Measurements from ENCODE around the gene SKA1. TPM values are rescaled to one million over a fixed set of nuclear protein-coding genes. Genes with fewer than 3 reads are reported as not detected.
"Not testable (repeated sequence)": the region's sequence is repeated elsewhere in the genome, so short reads cannot be mapped to it uniquely, and the experiment has no call there.

The SKA1 gene
- total and polyA plus RNA-seq, 5 experiments from 2014 or later, result 0.25 to 0.84 (median 0.31) TPM

GRCh38 chr18:50418650-50419049 lies 43.8 kb downstream of the SKA1 start:
- Mint-ChIP-seq H3K4me3 (no peak overlapping the region), H3K27ac (no peak overlapping the region), H3K36me3 (peaks cover 0 to 15% (median 6%) of the 10 kb centered on the region in 3 donors), H3K27me3 (peaks cover 10 to 39% (median 19%) of the 10 kb centered on the region in 5 donors), H3K4me1 (no peaks in the 10 kb centered on the region), H3K9me3 (peaks cover 2 to 22% (median 15%) of the 10 kb centered on the region in 9 donors)
- POLR2A ChIA-PET, result no interaction called here
- DNase-seq (no peak), ATAC-seq (no peak)

GRCh38 chr18:50422286-50422898 lies 47.5 kb downstream of the SKA1 start:
- POLR2A ChIA-PET, result no interaction called here

GRCh38 chr18:50424877-50425690 lies 50.2 kb downstream of the SKA1 start:
- no peak overlapping the region for H3K27ac Mint-ChIP-seq

More at GRCh38 chr18:50422286-50422898, 47.5 kb downstream of the SKA1 start:
- Mint-ChIP-seq H3K27me3 (peaks cover 13 to 34% (median 16%) of the 10 kb centered on the region in 5 donors), H3K4me1 (no peaks in the 10 kb centered on the region), H3K36me3 (peaks cover 0 to 24% (median 6%) of the 10 kb centered on the region in 3 donors), H3K4me3 (no peak overlapping the region), H3K9me3 (peaks cover 4 to 39% (median 19%) of the 10 kb centered on the region in 9 donors), H3K27ac (no peak overlapping the region)
- no peak for ATAC-seq
- DNase-seq, result no peak

GRCh38 chr18:50427896-50428295 lies 53.0 kb downstream of the SKA1 start:
- H3K27ac Mint-ChIP-seq, result no peak overlapping the region
- H3K27me3 Mint-ChIP-seq, result peaks cover 12 to 41% (median 17%) of the 10 kb centered on the region in 5 donors
- H3K9me3 Mint-ChIP-seq, result peaks cover 0 to 20% (median 7%) of the 10 kb centered on the region in 9 donors
- ATAC-seq (no peak), DNase-seq (no peak)
- POLR2A ChIA-PET, result no interaction called here
- H3K4me3 Mint-ChIP-seq, result no peak overlapping the region
- no peaks in the 10 kb centered on the region for H3K4me1 Mint-ChIP-seq
- H3K36me3 Mint-ChIP-seq, result peaks cover 0 to 9% (median 4%) of the 10 kb centered on the region in 3 donors

More at GRCh38 chr18:50424877-50425690, 50.2 kb downstream of the SKA1 start:
- Mint-ChIP-seq H3K36me3 (peaks cover 0 to 15% (median 4%) of the 10 kb centered on the region in 3 donors), H3K4me1 (no peaks in the 10 kb centered on the region), H3K9me3 (peaks cover 0 to 20% (median 7%) of the 10 kb centered on the region in 9 donors), H3K4me3 (no peak overlapping the region), H3K27me3 (peaks cover 17 to 50% (median 21%) of the 10 kb centered on the region in 5 donors)
- POLR2A ChIA-PET, result no interaction called here
- ATAC-seq (no peak), DNase-seq (no peak)

GRCh38 chr18:50428531-50429206 lies 53.8 kb downstream of the SKA1 start:
- H3K4me1 Mint-ChIP-seq, result no peaks in the 10 kb centered on the region
- H3K4me3 Mint-ChIP-seq, result no peak overlapping the region
- POLR2A ChIA-PET, result no interaction called here
- ATAC-seq (no peak), DNase-seq (no peak)
- peaks cover 8 to 34% (median 11%) of the 10 kb centered on the region in 5 donors for H3K27me3 Mint-ChIP-seq
- H3K27ac Mint-ChIP-seq, result no peak overlapping the region
- H3K36me3 Mint-ChIP-seq, result peaks cover 0 to 9% (median 0%) of the 10 kb centered on the region in 3 donors
- peaks cover 0 to 19% (median 7%) of the 10 kb centered on the region in 9 donors for H3K9me3 Mint-ChIP-seq

- Mint-ChIP-seq H3K36me3 (peaks cover 0 to 9% (median 0%) of the 10 kb centered on the region in 3 donors), H3K27ac (no peak overlapping the region), H3K4me3 (no peak overlapping the region), H3K27me3 (peaks cover 8 to 31% (median 10%) of the 10 kb centered on the region in 5 donors), H3K9me3 (peaks cover 0 to 12% (median 7%) of the 10 kb centered on the region in 9 donors), H3K4me1 (no peaks in the 10 kb centered on the region)
- DNase-seq, result peak in 3 of 10 donors; percentile 2 to 9 (median 7)
- POLR2A ChIA-PET, result no interaction called here
- no peak for ATAC-seq
Observed at GRCh38 chr18:50429207-50429948, 54.5 kb downstream of the SKA1 start.

GRCh38 chr18:50432915-50433314 lies 58.1 kb downstream of the SKA1 start:
- peaks cover 0 to 6% (median 0%) of the 10 kb centered on the region in 9 donors for H3K9me3 Mint-ChIP-seq
- POLR2A ChIA-PET, result no interaction called here
- no peak overlapping the region for H3K4me3 Mint-ChIP-seq
- peaks cover 4 to 21% (median 10%) of the 10 kb centered on the region in 5 donors for H3K27me3 Mint-ChIP-seq
- H3K27ac Mint-ChIP-seq, result no peak overlapping the region
- DNase-seq (no peak), ATAC-seq (no peak)
- H3K36me3 Mint-ChIP-seq, result no peaks in the 10 kb centered on the region
- no peaks in the 10 kb centered on the region for H3K4me1 Mint-ChIP-seq

- H3K36me3 Mint-ChIP-seq, H3K27me3 Mint-ChIP-seq, H3K4me1 Mint-ChIP-seq, H3K4me3 Mint-ChIP-seq, ATAC-seq, H3K9me3 Mint-ChIP-seq, POLR2A ChIA-PET, DNase-seq, H3K27ac Mint-ChIP-seq: not testable (repeated sequence)
Observed at GRCh38 chr18:50436742-50437141, 61.9 kb downstream of the SKA1 start.

- Mint-ChIP-seq H3K4me1 (no peaks in the 10 kb centered on the region), H3K36me3 (no peaks in the 10 kb centered on the region), H3K27me3 (peaks cover 0 to 6% (median under 1%) of the 10 kb centered on the region in 5 donors), H3K4me3 (no peak overlapping the region), H3K27ac (no peak overlapping the region), H3K9me3 (peaks cover 0 to 8% (median 4%) of the 10 kb centered on the region in 9 donors)
- no peak for ATAC-seq
- POLR2A ChIA-PET, result interaction anchor here (0.6 kb wide), 1 partner anchor 82 kb away, joined by 3 read pairs; no protein-coding TSS in a partner anchor
- DNase-seq, result no peak
Observed at GRCh38 chr18:50439460-50440015, 64.7 kb downstream of the SKA1 start.

GRCh38 chr18:50441016-50441415 lies 66.2 kb downstream of the SKA1 start:
- H3K36me3 Mint-ChIP-seq, result peaks cover 2 to 8% (median 5%) of the 10 kb centered on the region in 3 donors
- POLR2A ChIA-PET, result no interaction called here
- peaks cover 0 to 17% (median 11%) of the 10 kb centered on the region in 9 donors for H3K9me3 Mint-ChIP-seq
- H3K27ac Mint-ChIP-seq, result no peak overlapping the region
- DNase-seq (no peak), ATAC-seq (no peak)
- H3K4me3 Mint-ChIP-seq, result no peak overlapping the region
- H3K4me1 Mint-ChIP-seq, result no peaks in the 10 kb centered on the region
- H3K27me3 Mint-ChIP-seq, result peaks cover 0 to 6% (median 6%) of the 10 kb centered on the region in 5 donors

- Mint-ChIP-seq H3K27me3 (peaks cover 1 to 10% (median 6%) of the 10 kb centered on the region in 5 donors), H3K27ac (no peak overlapping the region), H3K4me1 (no peaks in the 10 kb centered on the region), H3K9me3 (peaks cover 0 to 17% (median 11%) of the 10 kb centered on the region in 9 donors), H3K4me3 (no peak overlapping the region), H3K36me3 (peaks cover 2 to 8% (median 5%) of the 10 kb centered on the region in 3 donors)
- ATAC-seq (no peak), DNase-seq (no peak)
- POLR2A ChIA-PET, result no interaction called here
Observed at GRCh38 chr18:50441501-50441900, 66.7 kb downstream of the SKA1 start.

Measured in naive thymus-derived CD8-positive, alpha-beta T cell (primary cell).